Omental fat pad (tissue), 4 donors: ENCODE data around the gene EDEM3. TPM values are rescaled to one million over a fixed set of nuclear protein-coding genes. Genes with fewer than 3 reads are reported as not detected.

Experiments used
- ATAC-seq: fragments of 150-250 bp; one replicate; pipeline ENCODE4 v1.9.1; 2016; ENCODE audit warnings: mild to moderate bottlenecking, moderate library complexity; ENCODE audit not compliant: low FRiP score
- DNase-seq: peaks from one replicate; pipeline ENCODE4 v3.0.0-alpha.2; 2019; ENCODE audit warnings: low spot score
- total RNA-seq, 4 donors: library from RNA; depleted of rRNA; stranded (reverse); fragments of >200 nt; gene quantifications; one replicate each; pipeline ENCODE4 v1.1.0, GENCODE V29; 2016
- TF ChIP-seq, protein P1 (sequence below), 3 donors: fragments of 450-650 bp; IDR thresholded peaks; one replicate each; pipeline ENCODE4 v1.5.1; 2016 to 2017; ENCODE audit warnings: antibody characterized with exemption in 3 of 3, mild to moderate bottlenecking in 3 of 3, moderate library complexity in 2 of 3

The EDEM3 gene
- total RNA-seq, 4 donors from 2014 or later: 33.5 to 72.5 (median 40.9) TPM

- TF ChIP-seq, protein P1, sequence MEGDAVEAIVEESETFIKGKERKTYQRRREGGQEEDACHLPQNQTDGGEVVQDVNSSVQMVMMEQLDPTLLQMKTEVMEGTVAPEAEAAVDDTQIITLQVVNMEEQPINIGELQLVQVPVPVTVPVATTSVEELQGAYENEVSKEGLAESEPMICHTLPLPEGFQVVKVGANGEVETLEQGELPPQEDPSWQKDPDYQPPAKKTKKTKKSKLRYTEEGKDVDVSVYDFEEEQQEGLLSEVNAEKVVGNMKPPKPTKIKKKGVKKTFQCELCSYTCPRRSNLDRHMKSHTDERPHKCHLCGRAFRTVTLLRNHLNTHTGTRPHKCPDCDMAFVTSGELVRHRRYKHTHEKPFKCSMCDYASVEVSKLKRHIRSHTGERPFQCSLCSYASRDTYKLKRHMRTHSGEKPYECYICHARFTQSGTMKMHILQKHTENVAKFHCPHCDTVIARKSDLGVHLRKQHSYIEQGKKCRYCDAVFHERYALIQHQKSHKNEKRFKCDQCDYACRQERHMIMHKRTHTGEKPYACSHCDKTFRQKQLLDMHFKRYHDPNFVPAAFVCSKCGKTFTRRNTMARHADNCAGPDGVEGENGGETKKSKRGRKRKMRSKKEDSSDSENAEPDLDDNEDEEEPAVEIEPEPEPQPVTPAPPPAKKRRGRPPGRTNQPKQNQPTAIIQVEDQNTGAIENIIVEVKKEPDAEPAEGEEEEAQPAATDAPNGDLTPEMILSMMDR (IDR thresholded peaks at IDR 0.05): no peak
- no peak for ATAC-seq
- no peak for DNase-seq
These were observed 46.2 kb upstream of the EDEM3 start for GRCh38 chr1:184800876-184801275.

DNA sequence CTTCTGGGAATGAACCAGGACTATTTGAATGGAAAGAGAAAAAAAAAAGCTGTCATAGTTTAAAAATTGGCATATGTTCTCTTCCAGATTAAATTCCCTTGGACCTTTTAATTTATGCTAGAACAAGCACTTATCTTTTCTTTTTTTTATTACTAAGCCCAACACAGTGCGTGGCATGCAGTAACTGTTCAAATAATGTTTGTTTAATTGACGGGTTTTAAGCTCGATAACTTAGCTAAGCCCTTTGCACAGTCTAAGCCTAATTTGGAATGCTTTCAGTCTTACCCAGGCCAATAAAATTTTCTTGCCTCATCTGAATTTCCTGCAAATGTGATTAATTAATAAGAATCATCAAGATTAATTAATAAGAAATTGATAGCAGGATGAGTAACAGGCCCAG lies 39.3 kb upstream of the EDEM3 start:
- DNase-seq (no peak), ATAC-seq (no peak)
- TF ChIP-seq, protein P1 (IDR thresholded peaks at IDR 0.05): no peak

GRCh38 chr1:184792450-184792969 lies 37.9 kb upstream of the EDEM3 start:
- DNase-seq: peak; percentile 50

DNA sequence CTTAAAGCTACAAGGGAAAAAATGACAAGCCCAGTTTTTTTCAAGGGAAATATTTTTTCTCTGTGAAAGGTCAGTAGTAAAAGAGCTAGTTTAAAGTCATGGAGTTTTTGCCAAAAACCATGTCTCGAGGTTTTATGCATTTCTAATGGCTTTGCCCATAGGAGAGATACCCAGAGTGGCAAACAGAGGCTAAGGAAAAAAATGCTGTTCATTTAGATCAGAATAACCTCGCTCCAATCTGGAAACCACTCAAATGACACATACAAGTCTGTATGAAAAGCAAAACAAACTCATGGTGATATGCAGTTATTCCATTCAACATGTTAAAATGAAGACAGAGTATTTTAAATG lies 36.9 kb upstream of the EDEM3 start:
- DNase-seq (no peak), ATAC-seq (no peak)
- TF ChIP-seq, protein P1 (IDR thresholded peaks at IDR 0.05): no peak

More at GRCh38 chr1:184792450-184792969, 37.9 kb upstream of the EDEM3 start:
- TF ChIP-seq, protein P1 (IDR thresholded peaks at IDR 0.05): no peak
- peak; percentile 87 for ATAC-seq

DNA sequence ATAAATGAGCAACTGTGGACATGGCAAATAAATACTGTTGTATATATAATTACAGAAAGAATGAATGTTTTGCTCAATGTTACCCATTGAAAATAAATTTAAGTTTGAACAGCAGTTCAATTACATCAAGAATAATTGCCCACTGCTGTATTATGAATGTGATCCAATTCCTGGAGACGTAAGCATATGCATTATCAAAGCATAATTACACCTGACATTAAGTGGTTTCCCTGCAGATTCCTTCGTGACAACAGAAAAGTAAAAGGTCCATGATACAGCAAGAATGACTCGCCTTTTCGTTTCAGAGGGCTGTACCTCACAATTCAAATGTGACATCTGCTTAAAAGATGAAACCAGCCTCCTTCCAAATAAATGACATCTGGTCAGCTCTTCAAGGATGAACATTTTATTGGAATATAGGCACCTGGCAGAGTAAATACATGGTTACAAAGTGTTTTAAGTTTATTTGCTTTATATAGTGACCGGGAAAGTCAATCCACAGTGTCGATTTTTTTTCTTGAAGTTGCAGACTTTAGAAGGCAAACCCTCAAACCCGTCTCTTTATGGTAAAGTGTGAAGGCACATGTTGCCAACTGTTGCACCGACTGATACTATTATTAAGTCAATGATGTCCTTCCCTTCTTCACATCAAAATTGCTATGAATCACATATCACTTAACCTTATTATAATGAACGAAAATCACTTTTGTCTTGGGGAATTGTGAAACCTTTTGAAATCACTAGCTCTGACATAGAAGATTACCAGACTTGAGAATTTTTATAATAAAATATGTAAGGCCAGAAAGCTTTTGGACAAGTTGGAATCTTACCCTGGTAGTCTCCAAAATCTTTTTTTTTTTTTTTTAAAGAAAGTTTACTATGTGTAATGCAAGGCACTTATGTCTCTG lies 36.2 kb upstream of the EDEM3 start:
- TF ChIP-seq, protein P1 (IDR thresholded peaks at IDR 0.05): no peak
- DNase-seq: no peak
- ATAC-seq: no peak

- DNase-seq: no peak
- no peak for ATAC-seq
- TF ChIP-seq, protein P1 (IDR thresholded peaks at IDR 0.05): no peak
These were observed 35.2 kb upstream of the EDEM3 start for GRCh38 chr1:184789884-184790283.

GRCh38 chr1:184788970-184789369 lies 34.3 kb upstream of the EDEM3 start:
- ATAC-seq: no peak
- DNase-seq: no peak
- TF ChIP-seq, protein P1 (IDR thresholded peaks at IDR 0.05): no peak
